Neuronal stem cell (in vitro differentiated cells): ENCODE measurements around the gene PIK3R4.

Experiments used
- DNase-seq: peaks from one replicate; pipeline ENCODE4 v3.0.0-alpha.2; 2013; ENCODE audit warnings: low spot score
- H2AFZ ChIP-seq: one replicate; pipeline ENCODE4 v1.6.1; 2013; ENCODE audit warnings: mild to moderate bottlenecking, low read length, inconsistent platforms
- H2AK5ac ChIP-seq: 2 replicates; pipeline ENCODE4 v1.6.1; 2013; ENCODE audit warnings: low read depth, mild to moderate bottlenecking, inconsistent platforms, low read length, moderate library complexity, mixed read lengths
- H2BK120ac ChIP-seq: 2 replicates; pipeline ENCODE4 v1.6.1; 2013; ENCODE audit warnings: low read depth, mild to moderate bottlenecking, inconsistent platforms, low read length, moderate library complexity, mixed read lengths
- H2BK12ac ChIP-seq: one replicate; pipeline ENCODE4 v1.6.1; 2013; ENCODE audit warnings: low read length, inconsistent platforms
- H2BK15ac ChIP-seq: 2 replicates; pipeline ENCODE4 v1.6.1; 2013; ENCODE audit warnings: mild to moderate bottlenecking, low read length, inconsistent platforms, mixed read lengths
- H2BK5ac ChIP-seq: one replicate; pipeline ENCODE4 v1.6.1; 2013; ENCODE audit warnings: inconsistent platforms, mild to moderate bottlenecking, low read length, moderate library complexity
- H3K14ac ChIP-seq: one replicate; pipeline ENCODE4 v1.6.1; 2013; ENCODE audit warnings: low read length, inconsistent platforms
- H3K18ac ChIP-seq: 2 replicates; pipeline ENCODE4 v1.6.1; 2013; ENCODE audit warnings: low read length, inconsistent platforms
- H3K23ac ChIP-seq: 2 replicates; pipeline ENCODE4 v1.6.1; 2013; ENCODE audit warnings: low read depth, mild to moderate bottlenecking, mixed read lengths, low read length, inconsistent platforms; ENCODE audit not compliant: poor library complexity
- H3K27ac ChIP-seq: replicated peaks from 3 replicates; pipeline ENCODE4 v1.5.1; 2013; ENCODE audit warnings: low read length, inconsistent platforms
- H3K27me3 ChIP-seq, 3 experiments: 2 replicates each; pipeline ENCODE4 v1.6.1; 2013; ENCODE audit warnings: low read length in 3 of 3, mild to moderate bottlenecking in 2 of 3, inconsistent platforms in 1 of 3, low read depth in 1 of 3, mixed read lengths in 1 of 3, moderate library complexity in 1 of 3; ENCODE audit not compliant: control insufficient read depth in 3 of 3, insufficient read depth in 3 of 3
- H3K36me3 ChIP-seq, 2 donors: replicated peaks in 1 of 2; 2 replicates each; pipeline ENCODE4 v1.6.1; 2013; ENCODE audit warnings: low read length in 2 of 2; ENCODE audit not compliant: control insufficient read depth in 2 of 2, insufficient read depth in 2 of 2
- H3K4ac ChIP-seq: 2 replicates; pipeline ENCODE4 v1.6.1; 2013; ENCODE audit warnings: inconsistent platforms, mild to moderate bottlenecking, low read length, moderate library complexity
- H3K4me1 ChIP-seq, 2 donors: 1 replicate in 1 of 2; 2 replicates in 1 of 2; pipeline ENCODE4 v1.6.1; 2013; ENCODE audit warnings: low read length in 2 of 2, low read depth in 1 of 2; ENCODE audit not compliant: control insufficient read depth in 2 of 2, insufficient read depth in 1 of 2
- H3K4me2 ChIP-seq: one replicate; pipeline ENCODE4 v1.6.1; 2013; ENCODE audit warnings: mild to moderate bottlenecking, low read length, inconsistent platforms; ENCODE audit not compliant: insufficient read depth, poor library complexity, severe bottlenecking
- H3K4me3 ChIP-seq, 2 donors: 2 replicates each; pipeline ENCODE4 v1.5.1; 2013; ENCODE audit warnings: low read length in 2 of 2, mild to moderate bottlenecking in 2 of 2, inconsistent platforms in 1 of 2, moderate library complexity in 1 of 2
- H3K79me1 ChIP-seq: one replicate; pipeline ENCODE4 v1.6.1; 2013; ENCODE audit warnings: low read depth, mild to moderate bottlenecking, inconsistent platforms, low read length, moderate library complexity
- H3K9ac ChIP-seq: one replicate; pipeline ENCODE4 v1.6.1; 2013; ENCODE audit warnings: mild to moderate bottlenecking, low read depth, low read length, inconsistent platforms; ENCODE audit not compliant: poor library complexity
- H3K9me3 ChIP-seq, 2 donors: replicated peaks in 1 of 2; 2 replicates each; pipeline versions ENCODE3 to v1.6.1; 2013; ENCODE audit warnings: low read length in 2 of 2, mild to moderate bottlenecking in 2 of 2, inconsistent platforms in 1 of 2, low read depth in 1 of 2, mixed read lengths in 1 of 2, moderate library complexity in 1 of 2; ENCODE audit not compliant: control insufficient read depth in 2 of 2, insufficient read depth in 1 of 2
- H4K8ac ChIP-seq: one replicate; pipeline ENCODE4 v1.6.1; 2013; ENCODE audit warnings: low read depth, mild to moderate bottlenecking, inconsistent platforms, low read length, moderate library complexity
- H4K91ac ChIP-seq: one replicate; pipeline ENCODE4 v1.6.1; 2013; ENCODE audit warnings: low read length, low read depth, mild to moderate bottlenecking, inconsistent platforms; ENCODE audit not compliant: poor library complexity
- WGBS, 2 donors: extraction: QIAGEN DNeasy Blood & Tissue Kit; methylation state at CpG; one replicate each; pipeline ENCODE4 v1.1.7; 2013; ENCODE audit warnings: missing lambda C conversion rate in 2 of 2, mixed read lengths in 1 of 2; ENCODE audit not compliant: insufficient read length in 2 of 2, insufficient replicate concordance in 1 of 2; ENCODE audit errors: extremely low coverage in 2 of 2; 5-methylcytosine and 5-hydroxymethylcytosine counted together

The PIK3R4 gene

GRCh38 chr3:130687327-130687726 lies 59.3 kb downstream of the PIK3R4 start:
- H3K4me2 ChIP-seq: no peak overlapping the region
- H3K9ac ChIP-seq: no peak overlapping the region
- H3K9me3 ChIP-seq: no peaks in the 10 kb centered on the region
- DNase-seq: no peak
- H2BK12ac ChIP-seq: no peak overlapping the region
- no peak overlapping the region for H2AK5ac ChIP-seq
- no peak overlapping the region for H3K23ac ChIP-seq
- no peaks in the 10 kb centered on the region for H3K27me3 ChIP-seq
- H3K14ac ChIP-seq: no peak overlapping the region
- H3K79me1 ChIP-seq: no peaks in the 10 kb centered on the region
- peaks cover 3 to 84% of the 10 kb centered on the region in 2 donors for H3K36me3 ChIP-seq
- H3K18ac ChIP-seq: no peak overlapping the region
- no peak overlapping the region for H3K4me3 ChIP-seq
- H3K4ac ChIP-seq: no peak overlapping the region
- no peak overlapping the region for H2AFZ ChIP-seq
- no peak overlapping the region for H4K91ac ChIP-seq
- no peak overlapping the region for H4K8ac ChIP-seq
- no peak overlapping the region for H3K27ac ChIP-seq
- H2BK120ac ChIP-seq: no peak overlapping the region
- H3K4me1 ChIP-seq: peaks cover 0 to 3% of the 10 kb centered on the region in 2 donors
- no peak overlapping the region for H2BK5ac ChIP-seq
- no peak overlapping the region for H2BK15ac ChIP-seq

DNA sequence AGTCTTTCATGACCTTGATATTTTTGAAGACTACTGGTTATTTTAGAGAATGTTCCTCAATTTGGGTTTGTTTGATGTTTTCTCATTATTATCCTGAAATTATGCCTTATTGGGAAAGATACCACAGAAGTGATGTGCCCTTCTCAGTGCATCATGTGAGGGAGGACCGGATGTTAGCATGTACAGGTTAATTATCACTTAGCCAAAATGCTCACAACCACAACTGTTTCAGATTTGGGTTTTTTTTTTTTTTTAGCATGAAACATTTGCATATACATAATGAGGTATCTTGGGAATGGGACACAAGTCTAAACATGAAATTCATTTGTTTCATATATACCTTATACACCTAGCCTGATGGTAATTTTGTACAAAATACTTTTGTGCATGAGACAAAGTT lies 59.8 kb downstream of the PIK3R4 start:
- Histone ChIP-seq H2BK120ac (no peak overlapping the region), H3K36me3 (peaks cover 5 to 87% of the 10 kb centered on the region in 2 donors), H3K27ac (no peak overlapping the region), H2BK5ac (no peak overlapping the region), H2BK12ac (no peak overlapping the region), H2BK15ac (no peak overlapping the region), H3K4ac (no peak overlapping the region), H3K27me3 (no peaks in the 10 kb centered on the region), H3K4me3 (no peak overlapping the region), H3K9ac (no peak overlapping the region), H2AK5ac (no peak overlapping the region), H3K4me1 (peaks cover 0 to 3% of the 10 kb centered on the region in 2 donors), H4K8ac (no peak overlapping the region), H2AFZ (no peak overlapping the region), H3K23ac (no peak overlapping the region), H3K4me2 (no peak overlapping the region), H3K9me3 (no peaks in the 10 kb centered on the region), H4K91ac (no peak overlapping the region), H3K79me1 (no peaks in the 10 kb centered on the region), H3K18ac (no peak overlapping the region), H3K14ac (no peak overlapping the region)
- DNase-seq: no peak
- WGBS, 2 donors: no CpG with 5 or more reads among the region's 1 CpG

DNA sequence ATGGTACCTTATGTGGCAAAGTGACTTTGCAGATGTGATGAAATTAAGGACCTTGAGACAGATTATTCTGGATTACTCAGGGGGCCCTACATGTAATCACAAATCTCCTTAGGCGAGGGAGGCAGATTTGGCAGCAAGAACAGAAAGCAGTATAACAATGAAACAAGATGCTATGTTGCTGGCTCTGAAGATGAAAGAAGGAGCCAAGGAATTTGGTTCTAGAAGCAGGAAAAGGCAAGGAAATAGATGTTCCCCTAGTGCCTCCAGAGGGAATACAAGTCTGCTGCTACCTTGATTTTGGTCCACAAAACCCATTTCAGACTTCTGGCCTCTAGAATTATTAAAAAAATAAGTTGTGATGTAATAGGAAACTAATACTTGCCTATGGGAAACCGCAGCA lies 64.5 kb downstream of the PIK3R4 start:
- H3K27me3 ChIP-seq: no peaks in the 10 kb centered on the region
- no CpG with 5 or more reads among the region's 2 CpGs for WGBS, 2 donors
- H3K9me3 ChIP-seq: no peaks in the 10 kb centered on the region
- H2BK5ac ChIP-seq: no peak overlapping the region
- H3K14ac ChIP-seq: no peak overlapping the region
- H2BK12ac ChIP-seq: no peak overlapping the region
- H3K4me3 ChIP-seq: no peak overlapping the region
- no peak overlapping the region for H2BK120ac ChIP-seq
- no peak overlapping the region for H3K4ac ChIP-seq
- no peaks in the 10 kb centered on the region for H3K79me1 ChIP-seq
- no peak overlapping the region for H2AK5ac ChIP-seq
- H3K4me2 ChIP-seq: no peak overlapping the region
- DNase-seq: no peak
- no peak overlapping the region for H2AFZ ChIP-seq
- no peak overlapping the region for H3K18ac ChIP-seq
- H4K8ac ChIP-seq: no peak overlapping the region
- no peak overlapping the region for H3K27ac ChIP-seq
- no peak overlapping the region for H4K91ac ChIP-seq
- H3K36me3 ChIP-seq: peaks cover 14 to 94% of the 10 kb centered on the region in 2 donors
- H3K4me1 ChIP-seq: peaks cover 0 to 3% of the 10 kb centered on the region in 2 donors
- H2BK15ac ChIP-seq: no peak overlapping the region
- H3K9ac ChIP-seq: no peak overlapping the region
- H3K23ac ChIP-seq: no peak overlapping the region

DNA sequence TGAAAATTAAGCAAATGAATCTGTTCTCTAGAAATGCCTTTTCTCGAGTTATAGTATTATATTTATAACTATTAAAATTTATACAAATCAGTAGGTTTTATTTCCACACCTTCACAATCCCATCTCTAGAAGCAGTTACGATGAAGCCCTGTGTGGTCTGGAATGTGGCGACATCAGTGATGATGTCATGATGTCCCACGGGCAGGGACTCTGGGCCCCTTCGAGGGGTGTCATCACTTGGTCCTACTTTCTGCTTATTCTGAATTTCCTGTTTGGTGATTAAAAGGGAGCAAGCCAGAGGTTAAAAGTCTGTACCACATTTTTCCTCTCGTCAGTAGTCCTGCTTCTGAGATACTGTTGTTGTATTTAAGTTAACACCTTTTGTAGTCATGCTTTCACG lies 67.4 kb downstream of the PIK3R4 start:
- Histone ChIP-seq H2BK12ac (no peak overlapping the region), H3K4me1 (no peaks in the 10 kb centered on the region), H3K4ac (no peak overlapping the region), H3K4me2 (no peak overlapping the region), H3K4me3 (no peak overlapping the region), H2BK5ac (no peak overlapping the region), H3K79me1 (no peaks in the 10 kb centered on the region), H4K91ac (no peak overlapping the region), H3K27me3 (no peaks in the 10 kb centered on the region), H2BK15ac (no peak overlapping the region), H3K9ac (no peak overlapping the region), H3K27ac (no peak overlapping the region), H4K8ac (no peak overlapping the region), H3K14ac (no peak overlapping the region), H3K23ac (no peak overlapping the region), H3K9me3 (no peaks in the 10 kb centered on the region), H3K36me3 (peaks cover 14 to 95% of the 10 kb centered on the region in 2 donors), H2AFZ (no peak overlapping the region), H2BK120ac (no peak overlapping the region), H2AK5ac (no peak overlapping the region), H3K18ac (no peak overlapping the region)
- no CpG with 5 or more reads among the region's 7 CpGs for WGBS, 2 donors
- no peak for DNase-seq
